Panc1 (cell line): Measurements from ENCODE around the gene AKAP7. TPM values are rescaled to one million over a fixed set of nuclear protein-coding genes. Genes with fewer than 3 reads are reported as not detected.

Experiments
- ATAC-seq: fragments of 200-7000 bp; cut with Tn5 transposase; 2 replicates; pipeline ENCODE4 v1.9.1; 2020; ENCODE audit warnings: mild to moderate bottlenecking, moderate library complexity
- BruUV-seq: library from RNA; stranded (reverse); fragments of 400-500 nt; replicated peaks from 2 replicates; lab custom pipeline; 2021; lab: Mats Ljungman, UMichigan
- CTCF ChIA-PET: fragments of 300-600 bp; sonication (Branson Sonifier 250); formaldehyde crosslinking; loops from one replicate; lab custom pipeline; 2022; ENCODE audit warnings: antibody characterized with exemption; lab: Charles Lee
- POLR2A ChIA-PET: fragments of 300-600 bp; sonication (Branson Sonifier 250); formaldehyde crosslinking; loops from one replicate; lab custom pipeline; 2022; ENCODE audit warnings: antibody characterized with exemption; lab: Charles Lee
- DNase-seq: peaks from one replicate; pipeline ENCODE4 v3.0.0-alpha.2; 2010; ENCODE audit warnings: low read depth, low spot score
- H3K27ac ChIP-seq: 2 replicates; pipeline ENCODE4 v1.5.1; 2011; ENCODE audit warnings: mild to moderate bottlenecking, low read length, inconsistent platforms
- H3K27me3 ChIP-seq: fragments of 200-500 bp; sonication (Bioruptor generic); 2 replicates; pipeline ENCODE4 v1.6.0; 2014; ENCODE audit warnings: low read length, inconsistent platforms; ENCODE audit not compliant: control insufficient read depth, insufficient read depth
- H3K36me3 ChIP-seq: fragments of 200-500 bp; sonication (Bioruptor generic); 2 replicates; pipeline ENCODE4 v1.5.1; 2014; ENCODE audit warnings: inconsistent platforms, mild to moderate bottlenecking, low read length, moderate library complexity; ENCODE audit not compliant: control insufficient read depth, insufficient read depth
- H3K4me1 ChIP-seq: 2 replicates; pipeline ENCODE4 v1.5.1; 2011; ENCODE audit warnings: inconsistent platforms, mild to moderate bottlenecking, low read length, moderate library complexity; ENCODE audit not compliant: control insufficient read depth, insufficient read depth
- H3K4me3 ChIP-seq, 2 experiments: 2 replicates each; pipeline ENCODE4 v1.5.1; 2011 to 2012; ENCODE audit warnings: low read depth in 2 of 2, low read length in 2 of 2, mild to moderate bottlenecking in 2 of 2, inconsistent platforms in 1 of 2, moderate library complexity in 1 of 2
- H3K9me3 ChIP-seq: fragments of 200-500 bp; sonication (Bioruptor generic); 2 replicates; pipeline ENCODE4 v1.5.1; 2014; ENCODE audit warnings: low read depth, mild to moderate bottlenecking, inconsistent platforms, low read length, moderate library complexity; ENCODE audit not compliant: control insufficient read depth, insufficient read depth
- POLR2AphosphoS5 ChIP-seq: IDR thresholded peaks from 2 replicates; pipeline ENCODE4 v1.6.1; 2012; ENCODE audit warnings: mild to moderate bottlenecking, low read depth, low read length, moderate library complexity
- REST ChIP-seq, 2 experiments: IDR thresholded peaks; 2 replicates each; pipeline ENCODE4 v1.6.1; 2011 to 2012; ENCODE audit warnings: low read depth in 2 of 2, control low read depth in 1 of 2, low read length in 1 of 2, mild to moderate bottlenecking in 1 of 2, moderate library complexity in 1 of 2; ENCODE audit not compliant: insufficient read depth in 1 of 2
- TCF7L2 ChIP-seq: IDR thresholded peaks from 2 replicates; pipeline ENCODE4 v1.6.1; 2011; ENCODE audit warnings: mild to moderate bottlenecking, low read depth, low read length, inconsistent platforms
- in situ Hi-C: cut with HindIII; loops from 2 replicates; pipeline ENCODE4 v1.10.0; 2016; ENCODE audit warnings: low sequenced_read_pairs, low pct_unique_long_range_greater_than_20kb
- intact Hi-C: fragments of 100-400 bp; cut with micrococcal nuclease; formaldehyde crosslinking; loops from one replicate; pipeline ENCODE4 v1.10.0; 2022; ENCODE audit not compliant: unreplicated experiment
- total RNA-seq: library from RNA; stranded (reverse); gene quantifications from one replicate; pipeline ENCODE4 v1.2.1, GENCODE V29; 2021; ENCODE audit not compliant: unreplicated experiment
- TF ChIP-seq, protein P1 (sequence below): fragments of 450-650 bp; IDR thresholded peaks from 2 replicates; pipeline ENCODE4 v1.5.1; 2017; ENCODE audit warnings: mild to moderate bottlenecking

AKAP7 gene
- total RNA-seq, 1 experiment from 2014 or later, result 3.2 TPM

DNA sequence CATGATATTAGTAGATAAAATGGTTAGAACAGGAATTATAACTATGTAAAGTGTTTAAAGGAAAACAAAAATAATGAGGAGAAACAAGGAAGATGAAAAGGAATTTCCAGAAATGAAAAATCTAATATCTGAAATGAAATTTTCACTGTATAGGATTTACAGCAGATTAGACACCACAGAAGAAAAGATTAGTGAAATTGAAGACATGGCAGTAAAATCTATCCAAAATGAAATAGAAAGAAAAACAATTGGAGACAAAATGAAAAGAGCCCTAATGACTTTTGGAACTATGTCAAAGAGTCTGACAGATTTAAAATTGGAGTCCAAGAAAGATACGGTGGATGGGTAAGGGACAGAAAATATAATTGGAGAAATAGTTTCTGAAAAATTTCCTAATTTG, 174.2 kb downstream of the AKAP7 start:
- no TSS peak for BruUV-seq
- POLR2A ChIA-PET, result no interaction called here
- TF ChIP-seq REST (IDR thresholded peaks at IDR 0.05; ENCODE audit: insufficient read depth in 1 of 2, low read depth in 2 of 2, low read length in 1 of 2) (no peak), TCF7L2 (no peak), POLR2AphosphoS5 (no peak)

GRCh38 chr6:131314838-131315237, 179.6 kb downstream of the AKAP7 start:
- Histone ChIP-seq H3K27ac (no peak overlapping the region), H3K4me3 (no peak overlapping the region), H3K9me3 (no peaks in the 10 kb centered on the region), H3K27me3 (no peaks in the 10 kb centered on the region), H3K4me1 (no peaks in the 10 kb centered on the region), H3K36me3 (no peaks in the 10 kb centered on the region)
- CTCF ChIA-PET, result no interaction called here
- POLR2A ChIA-PET, result no interaction called here
- no peak for TF ChIP-seq REST (IDR thresholded peaks at IDR 0.05; ENCODE audit: insufficient read depth in 1 of 2, low read depth in 2 of 2, low read length in 1 of 2)
- no peak for TF ChIP-seq TCF7L2
- TF ChIP-seq, protein P1, sequence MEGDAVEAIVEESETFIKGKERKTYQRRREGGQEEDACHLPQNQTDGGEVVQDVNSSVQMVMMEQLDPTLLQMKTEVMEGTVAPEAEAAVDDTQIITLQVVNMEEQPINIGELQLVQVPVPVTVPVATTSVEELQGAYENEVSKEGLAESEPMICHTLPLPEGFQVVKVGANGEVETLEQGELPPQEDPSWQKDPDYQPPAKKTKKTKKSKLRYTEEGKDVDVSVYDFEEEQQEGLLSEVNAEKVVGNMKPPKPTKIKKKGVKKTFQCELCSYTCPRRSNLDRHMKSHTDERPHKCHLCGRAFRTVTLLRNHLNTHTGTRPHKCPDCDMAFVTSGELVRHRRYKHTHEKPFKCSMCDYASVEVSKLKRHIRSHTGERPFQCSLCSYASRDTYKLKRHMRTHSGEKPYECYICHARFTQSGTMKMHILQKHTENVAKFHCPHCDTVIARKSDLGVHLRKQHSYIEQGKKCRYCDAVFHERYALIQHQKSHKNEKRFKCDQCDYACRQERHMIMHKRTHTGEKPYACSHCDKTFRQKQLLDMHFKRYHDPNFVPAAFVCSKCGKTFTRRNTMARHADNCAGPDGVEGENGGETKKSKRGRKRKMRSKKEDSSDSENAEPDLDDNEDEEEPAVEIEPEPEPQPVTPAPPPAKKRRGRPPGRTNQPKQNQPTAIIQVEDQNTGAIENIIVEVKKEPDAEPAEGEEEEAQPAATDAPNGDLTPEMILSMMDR, result no peak
- in situ Hi-C loops (no loop called here), intact Hi-C loops (no loop called here)
- ATAC-seq (no peak), DNase-seq (no peak)
- BruUV-seq, result no TSS peak

More for the DNA sequence above, 174.2 kb downstream of the AKAP7 start:
- Histone ChIP-seq H3K27ac (no peak overlapping the region), H3K4me1 (no peaks in the 10 kb centered on the region), H3K36me3 (no peaks in the 10 kb centered on the region), H3K9me3 (no peaks in the 10 kb centered on the region), H3K4me3 (no peak overlapping the region), H3K27me3 (peaks cover under 1% of the 10 kb centered on the region; the same call in 1 of the 2 replicates)
- intact Hi-C loops (no loop called here), in situ Hi-C loops (no loop called here)
- no peak for ATAC-seq
- CTCF ChIA-PET, result no interaction called here
- no peak for DNase-seq
